HG03378 (cell line): Measurements from ENCODE around the gene PRRC2B.
"Not testable (repeated sequence)": the region's sequence is repeated elsewhere in the genome, so short reads cannot be mapped to it uniquely, and the experiment has no call there.

Experiments used
- ATAC-seq: cut with Tn5 transposase; IDR thresholded peaks from one replicate; pipeline ENCODE4 v1.9.1; 2021; ENCODE audit warnings: mild to moderate bottlenecking, moderate library complexity; ENCODE audit not compliant: unreplicated experiment

PRRC2B gene

GRCh38 chr9:131432597-131433301 is 38.9 kb downstream of the PRRC2B start:
- ATAC-seq = no peak

DNA sequence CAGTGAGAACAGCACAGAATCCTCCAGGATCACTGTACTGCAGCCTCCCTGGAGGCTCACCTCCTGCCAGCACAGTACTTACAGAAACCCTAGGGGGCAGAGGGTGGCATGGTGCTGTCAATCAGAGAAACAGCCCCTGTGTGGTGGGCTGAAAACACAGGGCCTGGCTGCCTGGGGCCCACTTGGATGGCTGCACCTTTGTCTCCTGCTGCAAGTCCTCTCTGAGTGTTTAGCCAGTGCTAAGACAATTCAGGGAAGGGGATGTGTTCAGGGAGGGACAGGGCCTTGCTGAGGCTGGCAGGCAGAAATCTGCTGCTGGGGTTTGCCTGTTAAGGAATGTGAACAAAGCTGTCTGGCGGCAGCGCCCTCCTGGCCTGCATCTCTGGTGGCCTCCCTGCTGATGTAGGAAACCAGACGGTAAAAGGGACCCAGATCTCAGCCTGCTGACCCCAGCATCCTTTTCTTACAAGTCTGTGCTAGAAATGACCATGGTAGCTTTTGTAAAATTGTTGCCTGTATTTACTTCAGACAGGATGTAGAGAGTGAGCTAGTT is 39.5 kb downstream of the PRRC2B start:
- ATAC-seq = no peak

DNA sequence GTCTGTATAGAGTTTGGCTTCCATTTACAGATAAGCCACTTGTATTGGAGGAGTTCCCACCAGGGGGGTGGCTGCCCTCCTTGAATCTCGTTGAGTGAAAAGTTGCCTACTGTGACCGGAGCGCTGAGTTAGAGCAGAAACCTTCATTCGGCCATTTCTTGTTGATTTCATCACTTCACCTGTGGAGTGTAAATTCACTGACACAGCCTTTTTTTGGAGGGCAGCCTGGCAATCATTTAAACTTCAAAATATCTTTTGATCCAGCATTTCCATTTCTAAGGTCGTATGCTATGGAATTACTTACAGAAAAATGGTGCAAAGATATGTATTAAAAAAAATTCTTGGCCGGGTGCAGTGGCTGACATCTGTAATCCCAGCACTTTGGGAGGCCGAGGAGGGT is 40.8 kb downstream of the PRRC2B start:
- no peak for ATAC-seq

GRCh38 chr9:131436376-131436775 is 42.5 kb downstream of the PRRC2B start:
- no peak for ATAC-seq

GRCh38 chr9:131436865-131437271 is 43.0 kb downstream of the PRRC2B start:
- ATAC-seq = no peak

- no peak for ATAC-seq
Measured at GRCh38 chr9:131438190-131438589, 44.3 kb downstream of the PRRC2B start.

DNA sequence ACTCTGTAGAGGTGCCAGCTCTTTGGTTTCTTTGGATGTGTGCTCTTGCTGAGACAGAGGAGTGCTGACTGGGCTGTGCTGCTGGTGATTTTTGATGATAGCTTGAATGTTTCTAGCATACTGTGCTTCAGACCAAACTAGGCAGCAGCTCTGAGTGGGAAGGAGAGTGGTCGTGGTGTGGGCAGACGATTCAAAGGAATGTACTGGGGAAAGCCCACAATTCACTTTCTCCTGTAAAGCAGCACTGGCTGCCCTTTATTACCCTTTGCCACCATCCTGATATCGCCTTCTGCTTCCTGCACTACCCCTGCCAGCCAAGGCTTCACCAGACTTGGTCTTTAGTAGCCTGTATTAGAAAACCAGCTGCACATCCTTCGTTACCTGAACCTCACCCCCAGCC is 45.3 kb downstream of the PRRC2B start:
- ATAC-seq = no peak

- ATAC-seq = no peak
Measured at GRCh38 chr9:131441441-131441840, 47.6 kb downstream of the PRRC2B start.

GRCh38 chr9:131442351-131442750 is 48.5 kb downstream of the PRRC2B start:
- no peak for ATAC-seq

- no peak for ATAC-seq
Measured at GRCh38 chr9:131443648-131444047, 49.8 kb downstream of the PRRC2B start.

DNA sequence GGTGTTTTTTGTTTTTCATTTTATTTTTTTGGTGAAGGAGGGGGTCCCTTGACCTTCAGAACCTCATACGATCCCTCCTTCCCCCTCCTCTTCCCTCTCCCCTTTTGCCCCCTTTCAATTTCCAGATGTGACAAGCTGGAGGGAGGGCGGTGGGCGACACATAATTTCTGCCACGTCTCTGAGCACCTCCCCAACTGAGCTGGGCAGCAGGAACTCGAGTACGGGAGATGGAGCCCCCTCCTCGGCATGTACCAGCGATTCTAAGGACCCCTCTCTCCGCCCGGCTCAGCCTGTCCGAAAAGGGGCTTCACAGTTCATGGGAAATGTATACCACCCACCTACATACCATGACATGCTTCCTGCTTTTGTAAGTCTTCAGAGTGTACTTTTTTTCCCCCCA is 52.4 kb downstream of the PRRC2B start:
- ATAC-seq = no peak

GRCh38 chr9:131447148-131447547 is 53.3 kb downstream of the PRRC2B start:
- ATAC-seq = no peak

- ATAC-seq = no peak
Measured at GRCh38 chr9:131447600-131447999, 53.7 kb downstream of the PRRC2B start.

DNA sequence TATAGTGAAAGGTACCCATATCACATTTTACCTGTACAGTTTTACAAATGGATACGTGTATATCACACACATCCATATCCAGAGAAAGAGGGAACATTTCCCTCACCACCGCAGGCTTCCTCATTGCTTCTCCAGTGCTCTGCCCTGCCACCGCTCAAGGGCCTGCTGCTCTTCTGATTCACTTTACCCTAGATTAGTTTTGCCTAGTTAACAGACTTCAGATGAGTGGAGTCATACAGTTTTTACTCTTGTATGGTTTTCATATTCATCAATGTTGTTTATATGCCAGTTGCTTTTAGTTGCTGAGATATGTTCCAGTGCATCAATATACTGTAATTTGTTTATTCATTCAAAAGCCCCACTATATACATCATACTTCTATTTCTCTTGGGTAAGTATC is 54.9 kb downstream of the PRRC2B start:
- no peak for ATAC-seq

DNA sequence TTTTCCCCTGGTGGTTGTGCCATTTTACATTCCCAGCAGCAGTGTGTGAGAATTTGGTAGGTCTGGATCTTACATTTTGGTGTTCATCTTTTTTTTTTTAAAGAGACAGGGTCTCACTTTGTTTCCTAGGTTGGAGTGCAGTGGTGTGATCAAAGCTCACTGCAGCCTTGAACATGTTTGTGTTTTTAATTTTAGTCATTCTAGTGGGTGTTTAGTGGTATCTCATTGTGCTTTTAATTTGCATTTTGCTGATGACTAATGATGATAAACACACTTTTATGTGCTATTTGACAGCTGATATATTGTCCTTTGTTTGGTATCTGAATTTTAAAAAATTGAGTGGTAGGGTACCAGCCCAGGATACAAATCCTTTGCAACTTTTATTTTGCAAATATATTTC is 55.4 kb downstream of the PRRC2B start:
- ATAC-seq = no peak

- no peak for ATAC-seq
Measured at GRCh38 chr9:131454028-131454427, 60.1 kb downstream of the PRRC2B start.

DNA sequence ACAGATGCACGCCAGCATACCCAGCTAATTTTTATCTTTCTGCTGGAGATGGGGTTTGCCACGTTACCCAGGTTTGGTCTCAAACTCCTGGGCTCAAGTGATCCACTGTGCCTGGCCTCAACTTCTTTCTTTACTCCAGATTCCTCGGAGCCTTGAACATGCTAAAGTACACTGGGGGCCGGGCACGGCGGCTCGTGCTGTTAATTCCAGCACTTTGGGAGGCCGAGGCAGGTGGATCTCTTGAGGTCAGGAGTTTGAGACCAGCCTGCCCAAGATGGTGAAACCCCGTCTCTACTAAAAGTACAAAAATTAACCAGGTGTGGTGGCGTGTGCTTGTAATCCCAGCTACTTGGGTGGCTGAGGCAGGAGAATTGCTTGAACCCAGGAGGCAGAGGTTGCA is 61.8 kb downstream of the PRRC2B start:
- not testable (repeated sequence) for ATAC-seq

- ATAC-seq = no peak
Measured at GRCh38 chr9:131457746-131458145, 63.9 kb downstream of the PRRC2B start.

DNA sequence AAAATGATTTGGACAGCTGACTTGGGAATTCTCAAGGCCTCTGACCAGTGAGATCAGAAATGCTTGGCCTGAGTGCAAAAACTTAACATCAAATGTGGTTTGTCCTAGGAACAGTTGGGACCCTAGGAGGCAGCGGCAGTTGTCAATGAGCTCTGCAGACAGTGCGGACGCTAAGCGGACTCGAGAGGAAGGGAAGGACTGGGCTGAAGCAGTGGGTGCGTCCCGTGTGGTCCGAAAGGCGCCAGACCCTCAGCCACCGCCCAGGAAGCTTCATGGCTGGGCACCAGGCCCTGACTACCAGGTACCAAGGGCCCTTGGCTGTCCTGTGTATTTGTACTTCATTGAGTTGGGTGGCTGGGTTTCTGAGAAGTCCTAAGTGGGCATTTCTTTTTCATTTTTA is 65.2 kb downstream of the PRRC2B start:
- no peak for ATAC-seq

GRCh38 chr9:131461166-131461565 is 67.3 kb downstream of the PRRC2B start:
- ATAC-seq = no peak

- no peak for ATAC-seq
Measured at GRCh38 chr9:131464354-131465000, 70.6 kb downstream of the PRRC2B start.

GRCh38 chr9:131465401-131465800 is 71.5 kb downstream of the PRRC2B start:
- ATAC-seq = no peak
